LHCN-M2 (cell line): ENCODE data around the gene CDC14B. TPM values are rescaled to one million over a fixed set of nuclear protein-coding genes. Genes with fewer than 3 reads are reported as not detected.
"Not testable (repeated sequence)": the region's sequence is repeated elsewhere in the genome, so short reads cannot be mapped to it uniquely, and the experiment has no call there.

Source experiments
- DNase-seq: peaks from one replicate; pipeline ENCODE4 v3.0.0-alpha.2; 2012; ENCODE audit warnings: low read depth
- total RNA-seq: library from RNA; depleted of rRNA; stranded (reverse); fragments of >200 nt; gene quantifications from 2 replicates; pipeline ENCODE4 v1.2.3, GENCODE V29; 2014

Gene CDC14B
- total RNA-seq, 1 experiment from 2014 or later = 12.6 TPM

DNA sequence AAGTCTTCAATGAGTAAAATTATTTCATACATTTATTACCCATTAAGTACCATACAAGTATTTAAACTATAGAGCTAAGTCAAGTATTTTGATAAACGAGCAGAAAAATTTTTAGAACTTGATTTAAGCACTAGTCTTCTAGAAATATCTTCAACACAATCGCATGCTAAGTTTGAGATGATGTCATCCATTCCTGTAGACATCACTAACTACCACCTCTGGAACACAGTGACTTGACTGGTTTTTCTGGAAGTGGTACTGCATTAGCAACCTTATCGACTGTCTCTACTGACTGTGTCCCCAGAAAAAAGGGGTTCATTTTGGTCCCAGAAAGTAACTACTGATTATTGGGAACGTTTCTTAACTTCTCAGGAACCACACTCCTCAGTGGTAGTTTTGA is 69.0 kb downstream of the CDC14B start:
- DNase-seq = no peak

DNA sequence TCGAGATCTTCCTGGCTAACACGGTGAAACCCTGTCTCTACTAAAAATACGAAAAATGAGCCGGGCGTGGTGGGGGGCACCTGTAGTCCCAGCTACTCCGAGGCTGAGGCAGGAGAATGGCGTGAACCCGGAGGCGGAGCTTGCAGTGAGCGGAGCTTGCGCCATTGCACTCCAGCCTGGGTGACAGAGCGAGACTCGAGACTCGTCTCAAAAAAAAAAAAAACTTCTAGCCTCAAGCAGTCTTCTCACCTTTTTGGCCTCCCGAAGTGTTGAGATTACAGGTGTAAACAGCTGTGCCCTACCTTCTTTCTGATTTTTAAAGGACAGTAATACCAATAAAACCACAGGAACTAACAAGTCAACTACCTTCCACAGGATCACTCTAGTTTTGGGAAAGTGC is 76.5 kb downstream of the CDC14B start:
- not testable (repeated sequence) for DNase-seq

DNA sequence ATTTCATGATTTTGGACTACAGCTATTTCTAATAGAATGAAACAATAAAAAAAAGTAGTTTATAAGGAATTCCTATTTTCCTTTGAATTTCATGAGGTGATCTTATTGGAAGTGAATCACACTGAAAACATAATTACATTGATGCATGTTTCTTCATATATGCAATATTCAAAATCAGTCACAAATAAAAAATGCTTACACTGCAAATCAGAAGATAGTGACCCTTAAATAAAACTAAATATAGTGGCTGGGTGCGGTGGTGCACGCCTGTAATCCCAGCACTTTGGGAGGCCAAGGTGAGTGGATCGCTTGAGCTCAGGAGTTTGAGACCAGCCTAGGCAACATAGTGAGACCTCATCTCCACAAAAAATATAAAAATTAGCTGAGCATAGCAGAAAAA is 79.5 kb downstream of the CDC14B start:
- DNase-seq = no peak

DNA sequence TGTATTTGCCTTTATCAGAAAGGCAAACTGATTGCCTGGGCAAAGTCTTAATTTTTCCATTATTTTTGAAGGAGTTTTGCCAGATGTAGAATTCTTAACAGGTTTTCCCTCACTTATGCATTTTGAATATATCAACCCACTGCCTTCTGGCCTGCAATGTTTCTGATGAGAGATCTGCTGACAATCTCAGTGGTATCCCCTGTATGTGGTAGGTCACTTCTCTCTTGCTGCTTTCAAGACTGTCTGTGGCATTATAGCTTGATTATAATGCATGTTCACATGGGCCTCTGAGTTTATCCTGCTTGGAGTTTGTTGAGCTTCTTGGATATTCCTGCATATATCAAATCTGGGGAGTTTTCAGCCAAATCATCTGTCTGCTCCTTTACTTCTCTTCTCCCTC is 87.5 kb downstream of the CDC14B start:
- DNase-seq = no peak

DNA sequence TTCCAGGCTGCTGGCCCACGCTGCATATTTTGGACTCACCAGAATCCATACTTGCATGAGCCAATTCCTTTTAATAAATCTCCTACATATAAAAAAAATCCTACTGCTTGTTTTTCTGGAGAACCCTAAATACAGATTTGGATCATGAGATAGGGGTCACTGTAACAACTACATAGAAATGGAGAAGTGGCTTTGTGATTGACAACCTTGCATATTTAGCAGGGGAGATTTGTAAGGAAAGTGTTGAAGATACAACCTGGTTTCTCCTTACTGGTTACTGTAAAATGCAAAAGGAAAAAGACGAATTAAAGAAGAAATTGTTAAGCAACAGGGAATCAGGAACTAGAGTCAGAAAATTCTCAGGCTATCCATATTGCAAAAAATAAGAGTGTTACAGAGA is 94.9 kb downstream of the CDC14B start:
- no peak for DNase-seq

DNA sequence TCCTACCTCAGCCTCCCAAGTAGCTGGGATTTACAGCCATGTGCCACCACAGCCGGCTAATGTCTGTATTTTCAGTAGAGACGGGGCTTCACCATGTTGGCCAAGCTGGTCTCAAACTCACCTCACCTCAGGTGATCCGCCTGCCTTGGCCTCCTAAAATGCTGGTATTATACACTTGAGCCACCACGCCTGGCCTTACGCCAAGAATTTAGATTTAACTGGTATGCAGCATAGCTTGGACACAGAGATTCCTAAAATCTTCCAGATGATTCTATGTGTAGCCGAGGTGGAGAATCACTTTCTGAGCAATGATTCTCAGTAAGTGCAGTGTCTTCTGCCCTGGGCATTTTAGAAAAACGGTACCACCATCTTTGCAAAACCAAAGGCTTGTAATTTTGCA is 95.6 kb downstream of the CDC14B start:
- no peak for DNase-seq

DNA sequence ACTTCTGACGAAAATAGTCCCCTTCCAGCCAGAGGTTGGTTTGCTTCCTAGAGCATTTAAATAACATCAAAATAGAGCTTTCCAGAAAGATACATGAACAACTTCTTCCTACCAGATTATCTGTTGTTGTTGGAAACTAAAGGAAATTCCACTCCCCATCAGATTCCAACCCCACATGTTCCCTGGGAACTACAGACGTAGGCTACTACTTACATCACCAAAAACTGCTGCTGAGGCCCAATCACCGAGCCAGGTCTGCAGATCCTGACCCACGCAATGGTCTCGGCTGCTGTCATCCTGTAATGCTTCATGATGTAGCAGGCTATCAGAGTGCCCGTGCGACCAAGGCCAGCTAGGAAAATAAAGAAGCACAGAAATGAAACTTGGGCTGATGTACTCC is 96.3 kb downstream of the CDC14B start:
- no peak for DNase-seq

DNA sequence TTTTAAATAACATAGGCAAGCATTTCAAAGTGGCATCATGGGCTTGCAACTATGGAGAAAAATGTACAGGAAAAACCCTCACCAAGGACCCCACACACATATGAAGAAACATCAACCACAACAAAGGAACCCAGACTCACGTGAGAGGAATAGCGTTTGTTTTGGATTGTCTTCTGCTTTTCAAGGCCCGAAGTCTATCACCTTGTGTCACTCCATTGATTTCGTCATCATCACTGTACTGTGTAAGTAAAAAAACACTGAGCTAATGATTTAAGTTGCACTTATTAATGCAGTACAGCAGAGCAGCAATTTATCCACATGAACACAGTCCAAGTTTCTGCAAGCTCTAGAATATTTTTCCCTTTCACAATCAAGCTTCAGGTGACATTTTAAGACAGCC is 97.3 kb downstream of the CDC14B start:
- DNase-seq = no peak

DNA sequence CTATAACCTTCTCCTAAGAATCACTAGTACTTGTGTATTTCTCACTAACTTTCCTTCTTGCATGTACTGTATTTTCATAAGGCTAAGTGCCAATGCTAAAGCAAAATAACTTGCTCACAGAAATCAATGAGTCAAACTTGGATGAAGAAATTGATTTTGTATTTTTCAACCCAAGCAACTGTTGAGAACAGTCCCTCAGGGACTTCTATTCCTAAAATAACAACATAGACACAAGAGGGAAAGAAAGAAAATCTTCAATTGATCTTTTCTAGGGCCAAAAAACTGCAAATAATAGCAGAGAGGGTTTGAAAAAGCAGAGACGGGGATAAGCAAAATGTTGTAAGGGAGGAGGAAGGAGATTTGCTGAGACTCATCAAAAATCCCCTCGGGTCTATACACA is 99.9 kb downstream of the CDC14B start:
- DNase-seq = no peak

DNA sequence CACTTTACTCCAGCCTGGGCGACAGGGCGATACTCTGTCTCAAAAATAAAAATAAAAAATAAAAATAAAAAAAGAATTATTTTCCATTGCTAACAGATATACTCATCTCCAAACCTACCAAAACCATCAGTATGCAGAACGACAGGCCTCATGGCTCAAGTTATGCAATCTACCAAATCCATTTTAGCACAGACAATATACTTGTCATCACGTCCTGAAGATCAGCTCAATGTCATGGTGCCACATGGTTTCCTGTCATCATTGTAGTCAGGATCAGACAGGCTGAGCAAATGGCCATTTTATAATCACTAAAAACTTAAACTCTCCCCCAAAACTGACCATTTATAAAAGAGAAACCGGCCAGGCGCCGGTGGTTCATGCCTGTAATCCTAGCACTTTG is 100.5 kb downstream of the CDC14B start:
- no peak for DNase-seq

DNA sequence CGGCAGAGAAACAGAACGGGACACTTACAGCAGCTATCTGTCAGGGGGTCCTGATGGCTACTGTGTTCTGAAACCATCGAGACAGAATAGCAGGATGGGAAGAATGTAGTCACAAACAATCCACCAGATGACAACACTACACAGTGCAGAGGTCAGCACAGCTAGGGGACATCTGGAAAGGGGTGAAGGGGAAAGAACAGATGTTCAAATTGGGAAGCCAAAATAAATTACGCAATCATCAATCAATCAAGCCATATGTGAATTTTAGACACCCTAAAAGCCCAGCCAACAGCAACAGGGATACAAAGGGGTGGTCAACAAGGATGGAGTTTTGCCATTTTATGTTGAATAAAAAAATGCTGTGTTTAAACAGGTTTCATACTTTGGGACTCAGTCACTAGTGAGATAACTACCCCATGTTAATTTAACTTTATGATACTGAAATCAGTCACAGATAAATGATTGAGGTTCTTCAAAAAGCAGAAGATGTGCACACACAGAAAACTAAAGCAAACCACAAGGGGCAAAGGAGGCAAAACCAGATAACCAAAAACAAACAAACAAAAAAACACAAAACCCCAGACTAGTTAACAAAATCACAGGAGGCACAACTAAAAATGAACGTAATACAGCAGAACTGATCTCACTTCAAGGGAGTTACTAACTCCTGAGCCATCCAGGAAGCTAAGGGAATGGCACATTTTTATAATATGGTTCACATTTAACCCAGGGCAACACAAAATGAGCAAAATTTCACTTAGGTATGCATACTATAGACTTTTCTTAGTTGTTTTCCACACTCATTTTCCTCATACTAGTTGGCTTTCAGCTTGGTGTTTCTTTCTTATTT is 103.8 kb downstream of the CDC14B start:
- peak; percentile 32 for DNase-seq

DNA sequence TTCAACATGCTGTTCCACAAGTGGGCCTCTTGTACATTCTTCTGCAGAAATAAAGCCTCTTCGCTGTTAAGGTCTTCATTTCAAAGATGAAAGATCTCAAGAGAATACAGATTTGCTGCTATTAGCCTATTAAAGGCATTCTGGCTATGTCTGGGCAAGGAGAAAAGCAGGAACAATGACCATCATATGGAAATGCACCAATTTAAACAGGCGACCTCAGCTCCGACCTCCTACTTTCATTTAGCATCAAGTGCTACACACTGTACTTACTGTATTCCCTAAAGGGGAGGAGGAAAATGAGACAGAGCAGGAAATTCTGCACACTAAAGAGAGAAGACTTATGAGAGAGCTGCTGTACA is 104.9 kb downstream of the CDC14B start:
- no peak for DNase-seq

DNA sequence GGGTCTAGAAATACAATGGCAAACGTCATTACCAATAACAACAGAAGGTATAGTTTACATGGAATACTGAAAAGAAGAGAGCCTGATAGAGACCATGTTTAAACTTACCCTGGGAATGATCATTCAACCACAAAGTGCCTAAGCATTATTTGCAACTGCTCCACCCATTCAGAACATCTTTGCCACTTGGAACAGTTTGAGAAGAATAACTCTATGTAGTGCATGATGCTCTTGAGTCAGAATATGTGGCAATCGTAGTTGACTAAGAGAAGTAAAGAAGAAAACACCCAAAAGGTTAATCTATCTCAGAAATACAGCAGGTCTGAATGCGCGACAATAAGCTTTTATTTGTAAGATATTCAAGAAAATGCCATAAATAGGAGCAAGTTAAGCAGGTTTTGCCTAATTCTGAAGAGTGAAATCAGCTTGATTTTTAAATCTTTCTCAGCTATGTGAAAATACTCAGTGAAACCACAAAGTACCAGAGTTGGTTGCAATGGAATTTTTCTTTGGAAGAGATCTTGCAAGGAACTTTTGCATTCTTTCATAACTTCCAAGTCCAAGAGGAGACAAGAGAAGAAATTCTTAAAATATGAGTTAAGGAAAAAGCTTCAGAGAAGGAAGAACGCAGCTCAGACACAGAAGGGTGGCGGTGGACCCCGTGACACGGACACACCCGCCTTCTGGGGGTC is 105.4 kb downstream of the CDC14B start:
- DNase-seq = peak; percentile 67

DNA sequence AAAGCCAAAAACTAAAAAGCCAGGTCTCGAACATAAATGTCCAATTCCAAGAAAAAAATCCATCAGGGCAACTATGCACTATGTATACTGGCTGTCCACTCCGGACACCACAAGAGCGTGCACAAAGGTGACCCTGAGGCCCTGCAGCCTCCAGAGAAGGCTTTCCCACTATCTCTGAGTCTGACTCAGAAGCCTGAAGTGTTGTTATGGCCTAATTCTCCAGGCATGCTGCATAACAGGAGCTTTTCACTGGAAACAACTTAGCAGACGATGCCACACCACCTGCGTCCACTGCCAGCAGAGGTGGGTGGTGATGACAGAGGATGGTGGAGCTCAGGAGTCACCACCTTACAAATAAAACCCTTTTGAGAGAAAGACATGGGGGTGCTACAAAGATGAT is 106.0 kb downstream of the CDC14B start:
- DNase-seq = no peak

DNA sequence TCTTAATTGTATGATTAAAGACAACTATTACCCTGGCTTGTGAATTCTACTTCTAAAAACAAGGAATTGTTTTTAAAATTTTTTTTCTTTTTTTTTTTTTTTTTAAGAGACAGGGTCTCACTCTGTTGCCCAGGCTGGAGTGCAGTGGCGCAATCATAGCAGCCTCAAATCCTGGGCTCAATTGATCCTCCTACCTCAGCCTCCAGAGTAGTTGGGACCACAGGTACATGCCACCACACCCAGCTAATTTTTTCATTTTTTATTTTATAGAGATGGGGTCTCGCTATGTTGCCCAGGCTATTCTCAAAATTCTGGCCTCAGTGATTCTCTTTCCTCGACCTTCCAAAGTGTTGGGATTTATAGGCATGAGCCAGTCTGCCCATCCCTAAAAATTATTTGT is 107.4 kb downstream of the CDC14B start:
- no peak for DNase-seq

DNA sequence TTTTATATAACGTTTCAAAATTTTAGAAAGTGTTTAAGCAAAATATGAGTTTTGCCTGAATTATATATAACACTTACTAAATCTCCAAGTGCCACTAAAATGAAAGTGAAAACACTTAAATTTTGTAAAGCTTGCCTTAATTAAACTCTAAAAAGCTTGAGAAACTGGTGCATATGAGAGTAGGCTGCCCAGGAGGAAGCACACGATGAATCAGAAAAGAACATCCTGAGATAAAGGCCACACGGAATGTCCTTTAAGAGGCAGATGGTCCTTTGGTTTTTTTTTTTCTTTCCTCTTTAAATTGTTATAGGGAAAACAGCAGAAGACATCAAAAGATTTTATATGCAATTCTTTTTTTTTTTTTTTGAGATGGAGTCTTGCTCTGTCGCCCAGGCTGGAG is 109.4 kb downstream of the CDC14B start:
- DNase-seq = no peak

DNA sequence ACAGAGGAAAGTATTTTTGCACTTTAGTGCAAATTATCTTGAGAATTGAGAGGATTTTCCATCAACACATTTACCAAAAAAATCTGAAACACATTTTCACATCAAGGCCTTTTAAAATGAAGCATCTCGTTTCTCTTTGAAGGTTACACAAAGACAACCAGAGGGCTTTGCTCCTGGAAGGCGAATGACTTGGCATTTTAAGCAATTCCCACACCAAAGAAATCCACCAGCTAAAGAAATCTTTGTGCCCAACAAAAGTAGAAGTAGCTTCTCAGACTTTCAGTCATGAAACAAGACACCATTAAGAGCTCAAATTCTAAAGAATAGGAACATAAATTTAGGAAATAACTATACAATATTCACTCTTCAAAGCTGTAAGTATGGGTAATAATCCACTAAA is 109.8 kb downstream of the CDC14B start:
- no peak for DNase-seq

DNA sequence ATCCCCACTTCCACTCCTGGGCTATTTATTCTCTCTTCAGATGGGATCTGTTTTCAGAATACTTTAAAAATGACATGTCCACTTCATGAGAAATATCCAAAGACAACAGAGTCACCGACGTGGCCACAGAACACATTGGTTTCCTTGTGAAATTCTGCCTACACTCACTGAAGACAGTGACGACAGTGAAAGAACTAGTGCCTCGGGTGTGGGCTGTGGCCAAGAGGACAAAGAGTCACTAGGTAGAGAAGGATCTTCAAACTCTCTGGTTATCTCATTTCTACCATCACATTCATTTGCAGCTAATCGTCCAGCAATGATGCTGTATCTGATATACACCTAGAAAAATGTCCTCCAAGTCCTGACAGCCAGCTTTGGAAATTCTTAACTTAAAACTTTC is 110.6 kb downstream of the CDC14B start:
- no peak for DNase-seq

DNA sequence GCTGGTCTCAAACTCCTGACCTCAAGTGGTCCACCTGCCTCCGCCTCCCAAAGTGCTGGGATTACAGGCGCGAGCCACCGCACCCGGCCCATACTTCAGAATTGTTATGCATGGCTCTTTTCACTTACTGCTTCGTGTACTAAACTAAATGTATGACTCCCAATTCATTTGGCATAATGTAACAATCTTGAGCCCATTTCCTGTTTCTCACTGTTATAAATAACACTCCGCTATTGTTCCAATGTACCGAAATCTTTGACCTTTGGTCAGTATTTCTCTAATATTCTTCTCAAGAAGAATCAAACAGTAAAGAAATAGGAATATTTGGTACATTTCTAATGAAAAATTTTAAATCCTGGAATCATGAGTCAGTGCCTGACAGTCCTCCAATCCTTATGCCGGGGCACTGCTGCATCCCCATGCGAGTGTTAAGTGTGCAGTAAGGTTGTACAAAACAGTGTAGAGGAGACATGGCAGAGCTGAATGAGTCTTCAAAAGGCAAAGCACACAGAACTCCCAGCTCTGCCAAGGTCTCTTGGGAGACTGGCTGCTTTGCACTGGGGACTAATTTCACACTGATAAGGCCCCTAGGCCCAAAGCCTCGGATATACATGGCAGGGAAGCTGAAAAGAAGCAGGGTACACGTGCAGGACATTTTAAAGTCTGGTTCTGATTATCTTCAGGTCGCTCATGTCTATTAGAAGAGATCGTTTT is 111.3 kb downstream of the CDC14B start:
- no peak for DNase-seq

DNA sequence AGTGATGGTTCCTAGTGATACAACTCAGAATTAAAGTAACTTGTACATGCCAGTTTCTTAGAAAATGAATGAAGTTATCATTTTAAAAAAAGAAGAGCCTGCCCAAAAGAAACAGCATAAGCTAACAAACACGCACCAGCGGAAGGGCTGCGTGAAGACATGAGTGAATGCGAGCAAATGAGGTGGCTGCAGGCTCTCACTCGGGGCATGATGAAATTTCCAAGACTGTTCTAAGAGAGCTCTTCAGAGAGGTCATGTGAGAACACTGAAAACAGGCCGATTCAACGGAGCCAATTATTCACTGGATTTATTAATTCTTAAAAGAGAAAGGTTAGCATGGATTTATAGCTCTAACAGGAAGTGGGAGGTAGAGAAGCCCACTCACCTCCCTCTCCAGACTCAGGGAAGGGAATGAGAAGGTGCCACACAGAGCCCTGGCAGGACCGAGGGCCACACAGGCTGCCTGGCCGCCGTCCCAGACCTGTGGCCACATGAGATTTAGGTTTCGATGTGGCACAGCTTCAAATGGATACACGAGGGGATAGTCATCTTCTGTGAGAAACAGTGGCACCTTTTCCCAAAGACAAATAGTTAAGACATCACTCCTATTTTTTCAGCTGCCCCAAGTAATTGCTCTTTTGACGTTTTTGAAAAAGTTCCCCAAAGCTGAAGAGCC is 114.2 kb downstream of the CDC14B start:
- DNase-seq = no peak

DNA sequence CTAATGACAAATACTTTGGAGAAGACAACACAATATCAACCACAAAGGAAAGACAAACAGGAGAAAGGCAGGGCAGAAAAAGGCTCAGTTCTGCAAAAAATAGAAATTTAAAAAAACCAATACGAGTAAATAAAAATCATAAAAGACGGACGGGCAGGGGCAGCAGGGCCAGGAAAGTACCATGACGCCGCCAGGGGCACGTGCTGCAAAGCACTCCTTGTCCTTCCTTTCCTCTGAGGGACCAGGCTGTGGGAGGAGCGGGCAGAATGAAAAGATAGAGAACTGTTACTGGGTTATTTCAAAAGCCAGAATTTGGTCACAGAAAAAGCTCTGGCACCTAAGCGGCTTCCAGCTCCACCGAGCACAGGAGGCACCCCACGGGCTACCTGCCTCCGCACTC is 115.7 kb downstream of the CDC14B start:
- no peak for DNase-seq

DNA sequence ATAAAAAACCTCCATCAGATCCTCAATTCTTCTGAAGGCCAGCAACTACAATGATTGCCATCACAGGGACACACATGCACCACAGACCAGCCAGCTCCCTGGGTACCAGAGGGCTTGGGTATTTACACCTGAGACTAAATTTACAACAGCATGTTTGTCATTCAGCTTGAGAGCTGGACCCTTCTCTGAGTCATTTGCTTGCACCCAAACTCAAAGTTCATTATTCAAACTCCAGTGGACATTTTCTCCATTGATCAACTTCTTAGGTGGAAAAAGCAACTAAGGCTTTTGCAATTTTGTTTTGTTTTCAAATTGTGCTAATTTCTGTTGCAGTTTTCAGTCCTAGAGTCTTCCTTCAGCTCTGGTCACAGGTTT is 116.3 kb downstream of the CDC14B start:
- DNase-seq = not testable (repeated sequence)
